Measurements from ENCODE around the gene BPIFB4.

The BPIFB4 gene

GRCh38 chr20:33147299-33147698 is 67.9 kb downstream of the BPIFB4 start:
- Mint-ChIP-seq H3K9me3 (no peaks in the 10 kb centered on the region), H3K4me3 (no peak overlapping the region), H3K36me3 (no peaks in the 10 kb centered on the region), H3K27me3 (peaks cover 14% of the 10 kb centered on the region), H3K4me1 (no peaks in the 10 kb centered on the region), H3K27ac (no peak overlapping the region)

- H3K9me3 Mint-ChIP-seq = no peaks in the 10 kb centered on the region
- H3K4me1 Mint-ChIP-seq = no peaks in the 10 kb centered on the region
- peaks cover 14% of the 10 kb centered on the region for H3K27me3 Mint-ChIP-seq
- H3K4me3 Mint-ChIP-seq = no peak overlapping the region
- H3K36me3 Mint-ChIP-seq = no peaks in the 10 kb centered on the region
- H3K27ac Mint-ChIP-seq = no peak overlapping the region
Measured at GRCh38 chr20:33148040-33148439, 68.6 kb downstream of the BPIFB4 start.

GRCh38 chr20:33154252-33154651 is 74.8 kb downstream of the BPIFB4 start:
- Mint-ChIP-seq H3K27ac (no peak overlapping the region), H3K4me3 (no peak overlapping the region), H3K4me1 (no peaks in the 10 kb centered on the region), H3K36me3 (no peaks in the 10 kb centered on the region), H3K27me3 (peaks cover 5% of the 10 kb centered on the region), H3K9me3 (no peaks in the 10 kb centered on the region)

- H3K4me1 Mint-ChIP-seq = no peaks in the 10 kb centered on the region
- H3K27me3 Mint-ChIP-seq = no peaks in the 10 kb centered on the region
- H3K36me3 Mint-ChIP-seq = no peaks in the 10 kb centered on the region
- H3K9me3 Mint-ChIP-seq = no peaks in the 10 kb centered on the region
- no peak overlapping the region for H3K4me3 Mint-ChIP-seq
- H3K27ac Mint-ChIP-seq = no peak overlapping the region
Measured at GRCh38 chr20:33158637-33159385, 79.4 kb downstream of the BPIFB4 start.

- Mint-ChIP-seq H3K4me3 (no peak overlapping the region), H3K4me1 (no peaks in the 10 kb centered on the region), H3K9me3 (no peaks in the 10 kb centered on the region), H3K27ac (no peak overlapping the region), H3K36me3 (no peaks in the 10 kb centered on the region), H3K27me3 (no peaks in the 10 kb centered on the region)
Measured at GRCh38 chr20:33159713-33160112, 80.3 kb downstream of the BPIFB4 start.

- no peak overlapping the region for H3K4me3 Mint-ChIP-seq
- no peaks in the 10 kb centered on the region for H3K27me3 Mint-ChIP-seq
- H3K9me3 Mint-ChIP-seq = no peaks in the 10 kb centered on the region
- no peak overlapping the region for H3K27ac Mint-ChIP-seq
- no peaks in the 10 kb centered on the region for H3K36me3 Mint-ChIP-seq
- H3K4me1 Mint-ChIP-seq = no peaks in the 10 kb centered on the region
Measured at GRCh38 chr20:33160681-33161080, 81.2 kb downstream of the BPIFB4 start.
